GM18511 (cell line): ENCODE measurements around the gene TBX2.

Experiments used
- ATAC-seq: cut with Tn5 transposase; IDR thresholded peaks from one replicate; pipeline ENCODE4 v1.9.1; 2021; ENCODE audit warnings: mild to moderate bottlenecking, moderate library complexity; ENCODE audit not compliant: unreplicated experiment

The TBX2 gene

DNA sequence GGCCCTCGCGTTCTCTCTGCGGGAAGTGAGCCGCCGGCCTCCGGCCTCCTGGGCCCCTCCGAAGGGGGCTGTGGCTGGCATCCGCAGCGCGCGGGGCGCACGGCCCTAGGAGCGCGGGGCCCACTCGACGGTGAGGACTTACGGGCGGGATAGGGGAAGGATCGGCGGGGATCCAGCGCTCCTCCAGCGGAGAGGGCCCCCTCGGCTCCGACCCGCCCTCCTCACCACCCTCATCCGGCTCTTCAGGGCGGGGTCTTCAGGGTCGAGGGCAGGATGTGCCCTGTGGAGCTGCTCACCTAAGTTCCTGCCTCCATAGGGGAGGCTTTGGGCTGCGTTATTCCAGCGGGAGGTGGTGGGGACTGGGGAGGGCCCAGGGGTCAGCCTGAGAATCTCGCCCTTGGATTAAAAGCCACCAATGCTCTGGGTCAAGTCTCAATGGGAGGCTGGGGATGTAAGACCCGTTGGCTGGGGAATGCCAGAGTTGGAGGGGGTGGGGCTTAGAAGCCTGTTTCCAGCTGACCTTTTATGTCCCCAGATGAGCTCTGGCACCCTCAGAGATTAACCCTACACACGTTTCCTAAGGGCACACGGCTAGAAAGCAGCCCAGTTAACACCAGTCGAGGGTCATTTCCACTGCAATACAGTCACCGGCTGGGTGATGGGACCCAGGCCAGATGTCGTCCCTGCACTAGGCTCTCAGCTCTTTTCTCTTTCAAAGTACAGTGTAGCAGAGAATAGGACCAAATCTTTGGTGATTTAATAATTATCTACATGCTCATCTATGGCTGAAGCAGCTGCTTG, 13.4 kb downstream of the TBX2 start:
- ATAC-seq = no peak

DNA sequence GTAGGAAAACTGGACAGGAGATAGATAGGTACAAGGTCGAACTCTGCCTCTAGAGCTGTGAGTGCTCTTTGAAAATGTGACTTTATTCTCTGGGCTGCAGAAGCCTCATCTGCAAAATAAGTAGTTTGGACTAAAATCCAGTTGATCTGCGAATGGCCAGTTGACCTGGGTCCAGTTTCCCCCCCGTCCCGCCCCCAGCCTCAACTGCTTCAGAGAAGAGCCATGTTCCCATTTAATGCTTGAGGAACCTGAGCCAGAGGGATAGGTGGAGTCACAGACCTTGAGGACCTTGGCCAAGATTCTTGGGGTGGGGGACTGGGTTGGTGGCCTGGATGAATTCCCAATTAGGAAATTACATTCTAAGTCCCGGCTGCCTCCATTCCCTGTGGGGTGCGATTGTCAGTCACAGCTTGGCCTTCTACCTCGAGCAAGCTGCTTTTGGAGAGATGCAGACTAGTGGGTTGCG, 14.1 kb downstream of the TBX2 start:
- ATAC-seq = no peak

DNA sequence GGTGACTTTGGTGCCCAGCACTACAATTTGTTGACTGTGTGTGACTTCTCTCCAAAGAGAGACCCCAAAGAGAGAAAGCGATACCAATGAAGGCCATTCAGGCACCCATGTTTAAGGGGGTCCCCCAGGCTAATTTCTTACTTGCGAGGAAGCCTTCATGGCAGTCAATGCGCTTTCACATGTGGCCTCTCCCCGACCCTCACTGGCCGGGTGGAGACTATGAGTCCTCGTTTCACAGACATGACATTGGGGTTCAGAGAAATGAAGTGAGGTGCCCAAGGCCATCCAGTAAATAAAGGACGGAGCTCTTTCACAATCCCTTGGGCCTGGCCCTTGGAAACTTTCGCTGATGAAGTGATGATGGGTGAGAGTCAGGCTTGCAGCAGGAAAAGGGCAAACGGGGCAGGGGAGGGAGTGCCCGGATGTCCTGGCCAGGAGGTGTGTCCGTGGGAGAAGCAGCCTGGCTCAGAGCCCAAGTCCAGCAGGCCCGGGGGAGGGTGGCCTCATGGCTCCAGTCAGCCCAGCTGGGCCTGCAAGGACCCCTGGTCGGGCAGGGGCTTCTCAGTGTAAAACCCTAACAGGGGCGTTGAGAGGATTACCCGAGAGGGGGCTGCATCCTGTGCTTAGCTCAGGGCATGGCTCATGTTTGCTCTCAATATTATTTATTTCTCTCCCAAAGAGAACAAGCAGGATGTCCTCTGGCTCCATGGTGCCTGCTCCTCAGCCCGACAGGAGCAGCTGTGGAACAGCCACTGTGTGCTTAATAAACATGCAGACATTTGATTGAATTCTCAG, 14.7 kb downstream of the TBX2 start:
- no peak for ATAC-seq

DNA sequence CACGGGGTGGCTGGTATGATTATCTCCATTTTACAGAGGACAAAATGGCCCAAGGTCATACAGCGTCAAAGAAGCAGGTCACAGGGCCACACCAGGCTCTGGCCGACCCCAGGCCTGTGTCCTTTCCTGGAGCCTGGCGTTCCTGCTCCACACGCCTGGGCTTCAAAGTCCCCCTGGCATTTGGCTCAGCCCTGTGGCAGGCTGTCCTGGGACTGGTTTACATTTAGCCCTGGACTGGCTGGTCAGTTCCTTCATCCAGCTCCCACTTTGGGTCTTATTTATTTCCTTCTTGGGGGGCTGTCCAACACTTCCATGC, 15.3 kb downstream of the TBX2 start:
- no peak for ATAC-seq

DNA sequence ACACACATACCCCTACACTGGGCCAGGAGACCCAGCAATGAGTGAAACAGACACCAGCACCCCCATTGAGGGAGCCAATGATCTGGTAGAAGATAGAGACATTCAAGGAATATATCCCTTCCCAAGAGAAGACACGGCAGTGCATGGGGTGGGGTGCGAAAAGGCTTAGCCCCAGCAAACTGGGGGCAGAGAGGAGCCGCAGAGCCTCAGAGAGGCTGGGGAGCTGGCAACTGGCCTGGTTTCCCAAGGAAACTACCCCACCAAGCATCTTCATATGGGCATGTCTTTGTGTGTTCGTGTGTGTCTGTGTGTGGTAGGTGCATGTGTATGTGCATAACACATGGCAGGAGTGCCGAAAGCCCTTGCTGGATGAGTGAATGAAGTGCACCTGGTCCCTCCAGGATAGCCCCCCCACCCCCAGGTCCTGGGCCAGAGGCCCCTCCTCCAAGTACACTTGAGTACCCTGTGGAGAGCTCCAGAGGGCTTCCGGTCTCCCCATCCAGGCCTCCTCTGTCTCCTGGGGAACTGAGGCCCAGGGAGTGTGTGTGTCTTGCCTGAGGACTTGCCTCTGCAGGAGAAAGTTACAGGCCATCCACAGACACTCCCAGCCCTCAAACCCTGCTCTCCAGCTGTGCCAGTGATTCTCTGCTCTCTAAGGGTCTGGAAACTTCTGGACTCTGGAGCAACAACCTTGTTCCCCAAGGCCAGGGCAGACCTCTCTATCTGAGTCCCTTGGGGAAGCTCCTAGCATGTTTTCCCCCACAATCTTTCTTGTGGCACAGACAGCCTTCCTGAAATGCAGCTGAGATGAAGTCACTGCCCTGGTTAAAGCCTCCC, 15.9 kb downstream of the TBX2 start:
- no peak for ATAC-seq

DNA sequence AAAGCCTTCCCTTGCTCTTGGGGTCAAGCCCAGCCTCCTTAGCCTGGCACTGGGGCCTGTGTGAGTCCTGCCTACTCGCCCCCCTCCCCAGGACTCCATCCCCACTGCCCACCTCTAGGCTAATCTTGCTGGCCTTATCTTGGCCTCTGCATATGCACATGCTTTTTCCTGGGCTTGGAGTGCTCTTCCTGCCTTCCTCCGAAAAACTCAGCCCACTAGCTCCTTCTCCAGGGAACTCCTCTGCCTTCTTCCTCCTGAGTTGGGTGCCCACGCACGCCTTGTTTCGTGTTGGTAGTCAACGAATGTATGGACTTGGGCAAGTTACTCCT, 16.5 kb downstream of the TBX2 start:
- ATAC-seq = no peak

DNA sequence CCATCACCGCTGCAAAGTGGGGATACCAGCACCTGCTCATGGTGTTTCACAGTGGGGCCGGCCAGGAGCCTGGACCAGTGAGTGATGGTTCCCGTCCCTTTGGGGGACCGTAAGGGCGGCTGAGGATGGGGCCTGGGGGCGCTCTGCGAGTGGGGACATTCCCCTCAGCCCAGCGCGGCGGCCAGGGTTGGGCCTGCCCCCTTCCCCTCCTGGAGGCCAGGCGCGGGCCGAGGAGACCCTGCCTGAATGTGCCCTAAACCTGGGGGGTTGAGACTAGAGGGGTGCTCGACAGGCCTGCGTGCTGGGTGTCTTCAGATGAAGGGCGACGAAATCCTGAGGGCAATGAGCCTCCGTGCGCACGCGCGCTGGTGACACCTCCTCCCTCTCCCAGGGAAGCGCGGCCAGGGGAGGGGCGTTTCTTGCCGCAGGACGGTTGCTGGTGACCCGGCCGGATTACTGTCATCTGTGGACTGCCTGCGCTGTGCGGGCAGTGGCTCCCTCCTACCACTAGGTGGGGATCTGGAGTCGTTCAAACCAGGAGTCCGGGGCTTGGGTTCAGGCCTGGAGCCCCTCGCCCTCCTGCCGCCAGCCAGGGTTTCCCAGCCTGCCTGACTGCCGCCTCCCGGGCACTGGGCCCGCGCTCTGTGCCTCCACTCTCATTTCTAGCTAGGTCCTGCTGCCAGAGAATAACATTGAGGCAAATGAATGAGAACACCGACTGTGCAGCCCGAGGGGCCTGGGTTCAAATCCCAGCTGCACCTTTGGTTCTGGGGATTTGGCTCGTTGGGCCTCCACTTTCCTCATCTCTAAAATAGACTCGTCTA, 17.1 kb downstream of the TBX2 start:
- ATAC-seq = peak; percentile 41

DNA sequence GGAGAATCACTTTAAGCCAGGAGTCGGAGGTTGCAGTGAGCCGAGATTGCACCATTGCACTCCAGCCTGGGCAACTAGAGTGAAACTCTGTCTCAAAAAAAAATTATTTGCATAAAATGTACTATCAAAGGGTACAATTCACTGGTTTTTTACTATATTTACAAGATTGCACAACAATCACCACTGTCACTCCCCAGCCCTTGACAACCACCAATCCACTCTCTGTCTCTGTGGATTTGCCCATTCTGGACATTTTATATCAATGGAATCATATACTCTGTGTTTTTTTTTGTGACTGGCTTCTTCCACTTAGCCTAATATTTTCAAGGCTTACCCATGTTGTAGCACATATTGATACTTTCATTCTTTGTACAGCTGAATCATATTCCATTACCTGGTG, 18.8 kb downstream of the TBX2 start:
- ATAC-seq = no peak

DNA sequence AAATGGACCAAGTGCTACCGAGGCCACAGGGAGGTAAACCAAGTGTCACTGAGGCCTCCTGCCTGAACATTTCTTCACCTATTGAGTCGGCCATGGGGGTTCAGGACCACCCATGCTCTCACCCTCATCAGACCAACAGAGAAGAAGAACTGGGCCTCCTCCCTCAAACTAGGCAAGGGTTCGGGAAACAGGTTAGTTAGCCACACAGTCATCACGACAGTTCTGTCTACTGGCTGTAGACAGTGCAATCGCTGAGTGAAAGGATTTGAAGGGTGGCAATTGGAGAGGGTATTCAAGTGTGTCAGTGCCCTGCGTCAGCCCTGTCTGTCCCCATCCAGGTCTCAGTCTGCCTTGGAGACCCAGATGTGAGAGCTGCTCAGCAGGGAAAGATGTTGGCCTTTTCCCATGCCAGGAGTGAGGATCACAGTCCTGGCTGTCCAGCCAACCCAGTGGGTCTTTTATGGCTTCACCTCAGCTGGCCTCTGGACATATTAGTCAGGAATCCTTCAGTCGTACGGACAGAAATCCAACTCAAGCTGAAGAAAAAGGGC, 19.9 kb downstream of the TBX2 start:
- ATAC-seq = no peak

DNA sequence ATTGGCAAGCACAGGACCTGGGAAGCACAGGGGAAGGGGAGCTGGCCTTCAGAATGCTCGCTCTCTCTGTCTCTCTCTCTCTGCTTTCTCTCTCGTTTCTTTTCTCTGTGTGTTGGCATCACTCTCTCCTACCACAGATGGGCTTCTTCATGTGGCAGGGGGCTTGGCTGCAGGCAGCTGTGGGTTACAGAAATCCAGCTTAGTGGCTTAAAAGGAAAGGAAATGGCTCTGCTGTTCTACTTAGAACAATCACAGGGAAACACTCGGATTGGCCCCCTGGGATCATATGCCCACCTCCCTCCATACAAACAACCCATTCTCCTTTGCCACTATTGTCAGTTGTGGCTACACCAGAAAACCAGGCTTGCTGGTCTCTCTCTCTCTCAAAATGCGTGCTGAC, 20.4 kb downstream of the TBX2 start:
- ATAC-seq = no peak

DNA sequence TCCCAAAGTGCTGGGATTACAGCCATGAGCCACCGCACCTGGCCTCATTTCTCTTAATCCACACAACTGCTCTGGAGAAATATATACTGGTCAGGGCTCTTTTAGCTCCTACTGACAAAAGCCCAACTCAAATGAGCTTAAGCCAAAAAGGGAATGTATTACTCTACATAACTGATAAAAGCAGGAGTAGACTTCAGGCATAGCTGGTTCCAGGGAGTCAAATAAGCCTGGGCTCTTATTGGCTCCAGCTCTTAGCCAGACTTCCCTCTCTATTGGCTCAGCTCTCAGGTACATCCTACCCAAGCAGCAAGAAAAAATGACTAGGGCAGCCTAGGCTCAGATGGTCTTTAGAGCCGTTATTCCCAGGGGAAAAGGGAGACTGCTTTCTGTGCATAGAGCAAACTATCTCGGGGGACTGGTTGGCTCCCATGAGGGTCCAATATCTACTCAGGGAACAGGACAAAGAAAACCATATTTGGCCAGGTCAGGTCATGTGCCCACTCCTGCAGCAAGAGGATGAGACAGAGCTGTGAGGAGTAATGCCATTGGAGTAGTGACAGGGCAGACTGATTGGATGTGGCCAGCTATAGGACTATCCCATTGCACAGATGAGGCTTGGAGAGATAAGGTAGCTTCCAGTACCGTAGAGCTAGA, 21.2 kb downstream of the TBX2 start:
- no peak for ATAC-seq

DNA sequence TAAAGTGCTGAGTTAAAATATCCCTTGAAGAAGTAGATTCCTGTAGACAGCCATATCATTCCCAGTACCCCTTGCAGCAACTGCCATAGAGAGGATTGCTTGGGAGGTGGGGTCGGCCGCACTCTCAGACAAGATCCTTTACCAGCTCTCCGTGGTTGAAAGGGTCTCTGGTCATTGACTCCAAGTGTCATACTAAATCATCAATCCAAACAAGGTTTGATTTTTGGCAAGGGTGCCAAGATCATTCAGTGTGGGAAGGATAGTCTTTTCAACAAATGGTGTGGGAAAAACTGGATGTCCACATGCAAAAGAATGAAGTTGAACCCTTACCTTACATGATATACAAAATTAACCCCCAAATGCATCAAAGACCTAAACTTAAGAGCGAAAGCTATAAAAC, 21.8 kb downstream of the TBX2 start:
- ATAC-seq = no peak

DNA sequence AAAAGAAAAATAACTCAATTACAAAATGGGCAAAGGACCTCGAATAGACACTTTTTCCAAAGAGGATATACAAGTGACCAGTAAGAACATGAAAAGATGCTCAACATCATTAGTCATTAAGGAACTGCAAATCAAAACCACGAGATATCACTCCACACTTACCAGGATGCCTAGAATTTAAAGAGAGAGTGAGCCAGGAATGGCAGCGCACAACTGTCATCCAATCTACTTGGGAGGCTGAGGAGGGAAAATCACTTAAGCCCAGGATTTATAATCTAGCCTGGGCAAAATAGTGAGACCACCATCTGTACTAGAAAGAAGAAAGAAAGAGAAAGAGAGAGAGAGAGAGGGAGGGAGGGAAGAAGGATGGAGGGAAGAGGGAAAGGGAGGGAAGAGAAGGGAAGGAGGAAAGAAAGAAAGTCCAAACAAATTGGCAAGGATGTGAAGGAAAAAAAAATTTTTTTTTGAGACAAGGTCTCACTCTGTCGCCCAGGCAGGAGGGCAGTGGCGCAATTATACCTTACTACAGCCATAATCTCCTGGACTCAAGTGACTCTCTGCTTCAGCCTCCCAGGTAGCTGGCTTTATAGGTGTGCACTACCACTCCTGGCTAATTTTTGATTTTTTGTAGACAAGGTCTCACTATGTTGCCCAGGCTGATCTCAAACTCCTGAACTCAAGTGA, 22.6 kb downstream of the TBX2 start:
- no peak for ATAC-seq

DNA sequence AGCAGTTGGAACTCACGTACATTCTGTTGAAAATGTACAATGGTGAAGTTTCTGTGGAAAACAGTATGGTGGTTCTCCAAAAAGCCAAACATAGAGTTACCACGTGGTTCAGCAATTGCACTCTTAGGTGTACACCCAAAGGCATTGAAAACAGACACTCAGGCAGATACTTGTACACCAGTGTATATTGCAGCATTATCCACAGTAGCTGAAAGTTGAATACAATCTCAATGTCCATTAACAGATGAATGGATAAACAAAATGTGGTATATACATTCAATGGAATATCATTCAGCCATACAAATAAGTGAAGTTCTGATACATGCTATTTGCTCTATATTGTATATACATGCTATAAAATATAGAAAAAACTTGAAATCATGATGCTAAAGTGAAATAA, 23.2 kb downstream of the TBX2 start:
- no peak for ATAC-seq

DNA sequence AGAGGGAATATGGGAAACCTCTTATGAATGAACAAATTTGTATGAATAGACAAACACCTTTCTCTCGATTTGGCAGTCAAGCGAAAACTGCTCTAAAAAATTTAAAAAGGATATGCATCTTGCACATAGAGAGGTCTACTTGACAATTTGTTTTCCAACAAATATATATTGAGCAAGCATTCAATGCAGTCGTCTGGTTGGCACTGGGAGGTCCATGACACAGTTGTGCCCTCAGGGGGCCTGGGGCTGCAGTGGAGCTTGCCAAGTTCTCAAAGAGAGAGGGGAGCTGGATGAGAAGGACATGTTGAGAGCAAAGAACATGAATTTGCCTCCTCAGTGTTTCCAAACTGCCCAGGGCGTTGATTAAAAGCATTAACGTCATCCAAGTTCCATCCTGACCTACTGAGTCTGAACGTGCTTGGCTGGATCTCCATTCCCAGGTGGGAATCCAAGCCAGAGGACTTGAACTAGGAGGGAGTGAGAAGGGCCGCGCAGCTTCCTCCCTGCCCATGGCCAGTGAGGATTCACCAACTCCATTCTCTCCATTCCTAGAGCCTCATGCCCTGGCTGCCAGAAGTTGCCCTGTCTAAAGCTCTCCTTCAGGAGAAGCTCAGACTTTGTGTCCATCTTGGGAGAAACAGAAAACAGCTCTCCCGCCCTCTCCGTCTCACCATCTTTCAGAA, 24.5 kb downstream of the TBX2 start:
- ATAC-seq = no peak

DNA sequence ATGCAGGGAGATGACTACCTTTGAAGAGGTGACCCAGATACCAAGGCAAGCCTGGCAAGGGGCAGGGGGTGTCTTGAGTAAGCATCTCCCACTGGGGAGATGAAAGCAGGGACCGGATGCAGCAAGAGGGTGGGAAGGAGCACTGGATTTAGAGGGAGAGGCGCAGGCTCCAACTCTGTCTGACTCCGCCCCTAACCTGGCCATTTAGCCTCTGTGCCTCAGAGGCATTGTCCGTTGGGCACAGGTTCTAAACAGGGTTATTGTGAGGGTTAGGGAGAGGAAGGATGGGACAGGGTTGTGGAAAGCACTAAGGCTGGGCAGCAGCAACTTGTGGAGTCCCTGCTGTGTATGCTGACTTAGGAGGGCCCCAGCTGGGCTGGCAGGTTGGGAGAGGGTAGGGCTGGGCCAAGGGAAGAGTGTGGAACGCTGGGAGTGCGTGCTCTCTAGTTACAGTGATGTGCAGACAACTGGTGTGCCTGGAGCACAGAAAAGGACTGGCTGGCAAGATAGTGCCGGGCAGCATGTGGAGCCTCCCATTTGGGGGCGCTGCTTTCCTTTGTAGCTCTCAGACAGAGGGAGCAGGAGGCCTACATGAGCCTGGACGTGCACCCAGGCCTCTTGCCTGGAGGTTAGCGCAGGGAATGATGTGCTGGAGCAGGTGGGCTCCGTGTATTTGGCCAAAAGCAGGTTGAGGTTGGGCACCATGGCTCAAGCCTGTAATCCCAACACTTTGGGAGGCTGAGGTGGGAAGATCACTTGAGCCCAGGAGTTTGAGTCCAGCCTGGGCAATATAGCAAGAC, 26.2 kb downstream of the TBX2 start:
- no peak for ATAC-seq

DNA sequence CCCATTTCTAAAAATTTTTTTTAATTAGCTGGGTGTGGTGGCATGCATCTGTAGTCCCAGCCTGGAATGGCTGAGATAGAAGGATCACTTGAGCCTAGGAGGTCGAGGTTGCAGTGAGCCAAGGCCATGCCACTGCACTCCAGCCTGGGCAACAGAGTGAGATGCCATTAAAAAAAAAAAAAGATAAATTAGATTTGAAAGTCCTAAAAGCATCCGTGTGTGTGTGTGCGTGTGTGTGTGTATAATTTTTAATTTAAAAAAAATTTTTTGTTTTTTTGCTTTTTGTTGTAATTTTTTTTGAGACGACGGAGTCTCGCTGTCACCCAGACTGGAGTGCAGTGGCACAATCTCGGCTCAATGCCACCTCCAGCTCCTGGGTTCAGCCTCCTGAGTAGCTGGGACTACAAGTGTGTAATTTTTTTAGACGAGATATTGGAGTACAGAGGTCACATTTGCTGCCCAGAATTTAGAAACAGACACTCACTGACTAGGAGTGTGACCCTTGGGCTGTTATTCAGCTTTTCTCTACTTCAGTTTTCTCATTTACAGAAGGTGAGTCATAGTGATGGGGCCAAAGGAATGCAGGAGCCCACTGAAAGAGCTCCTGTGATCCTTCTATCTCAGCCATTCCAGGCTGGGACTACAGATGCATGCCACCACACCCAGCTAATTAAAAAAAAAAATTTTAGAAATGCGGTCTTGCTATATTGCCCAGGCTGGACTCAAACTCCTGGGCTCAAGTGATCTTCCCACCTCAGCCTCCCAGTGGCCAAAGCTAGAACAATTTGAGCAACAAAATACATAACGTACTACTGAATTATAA, 27.1 kb downstream of the TBX2 start:
- ATAC-seq = no peak
